ENCODE results near the gene TRMU. TPM values are rescaled to one million over a fixed set of nuclear protein-coding genes. Genes with fewer than 3 reads are reported as not detected.

The TRMU gene
- total RNA-seq, 1 donor from 2014 or later: 60.8 TPM

DNA sequence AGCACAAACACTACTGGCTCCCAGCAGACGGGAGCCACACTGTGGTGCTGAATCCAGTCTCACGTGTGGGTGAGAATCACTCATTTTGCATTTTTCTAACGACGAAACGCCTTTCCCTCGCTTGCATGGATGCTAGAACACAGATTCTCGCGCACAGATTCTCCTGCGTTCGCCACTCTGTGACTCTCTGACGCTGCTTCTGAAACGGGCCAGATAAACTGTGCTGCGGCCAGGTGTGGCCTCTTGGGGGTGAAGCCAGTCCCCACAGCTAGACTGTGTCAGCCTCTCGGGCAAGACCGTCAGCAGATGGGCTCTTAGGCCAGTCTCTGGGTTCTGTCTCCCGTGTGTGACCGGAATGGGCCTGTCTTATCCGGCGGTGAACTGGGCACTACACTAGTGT, 44.6 kb downstream of the TRMU start:
- H3K4me3 Mint-ChIP-seq (ENCODE audit: unreplicated experiment): no peak overlapping the region
- peaks cover 10% of the 10 kb centered on the region for H3K4me1 Mint-ChIP-seq (ENCODE audit: low read depth, unreplicated experiment)
- TF ChIP-seq, protein P1, sequence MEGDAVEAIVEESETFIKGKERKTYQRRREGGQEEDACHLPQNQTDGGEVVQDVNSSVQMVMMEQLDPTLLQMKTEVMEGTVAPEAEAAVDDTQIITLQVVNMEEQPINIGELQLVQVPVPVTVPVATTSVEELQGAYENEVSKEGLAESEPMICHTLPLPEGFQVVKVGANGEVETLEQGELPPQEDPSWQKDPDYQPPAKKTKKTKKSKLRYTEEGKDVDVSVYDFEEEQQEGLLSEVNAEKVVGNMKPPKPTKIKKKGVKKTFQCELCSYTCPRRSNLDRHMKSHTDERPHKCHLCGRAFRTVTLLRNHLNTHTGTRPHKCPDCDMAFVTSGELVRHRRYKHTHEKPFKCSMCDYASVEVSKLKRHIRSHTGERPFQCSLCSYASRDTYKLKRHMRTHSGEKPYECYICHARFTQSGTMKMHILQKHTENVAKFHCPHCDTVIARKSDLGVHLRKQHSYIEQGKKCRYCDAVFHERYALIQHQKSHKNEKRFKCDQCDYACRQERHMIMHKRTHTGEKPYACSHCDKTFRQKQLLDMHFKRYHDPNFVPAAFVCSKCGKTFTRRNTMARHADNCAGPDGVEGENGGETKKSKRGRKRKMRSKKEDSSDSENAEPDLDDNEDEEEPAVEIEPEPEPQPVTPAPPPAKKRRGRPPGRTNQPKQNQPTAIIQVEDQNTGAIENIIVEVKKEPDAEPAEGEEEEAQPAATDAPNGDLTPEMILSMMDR (IDR thresholded peaks at IDR 0.05; ENCODE audit: partially characterized antibody, unreplicated experiment): no peak
- peaks cover 12% of the 10 kb centered on the region for H3K27me3 Mint-ChIP-seq (ENCODE audit: unreplicated experiment)
- no peak overlapping the region for H3K27ac Mint-ChIP-seq (ENCODE audit: unreplicated experiment)
- H3K9me3 Mint-ChIP-seq (ENCODE audit: unreplicated experiment): peaks cover 7% of the 10 kb centered on the region
- no peak for DNase-seq
- H3K36me3 Mint-ChIP-seq (ENCODE audit: unreplicated experiment): peaks cover 5% of the 10 kb centered on the region

DNA sequence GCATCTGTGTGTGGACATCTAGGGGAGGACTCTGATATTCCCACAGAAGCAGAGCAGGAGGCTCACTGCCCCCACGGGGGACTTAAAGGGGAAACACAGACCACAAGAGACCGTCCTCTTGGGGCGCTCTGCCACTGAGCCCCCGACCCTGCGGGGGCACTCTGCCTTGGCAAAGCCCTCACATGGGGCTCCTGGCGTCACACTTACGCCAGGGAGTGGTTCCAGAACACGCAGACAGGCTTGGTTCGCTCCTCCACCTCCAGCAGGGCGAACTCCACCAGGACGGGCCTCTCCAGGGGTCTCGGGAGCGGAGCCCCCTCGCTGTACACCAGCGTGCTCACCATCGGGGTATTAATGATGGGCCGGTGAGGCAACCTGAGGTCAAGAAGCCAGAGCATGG, 45.1 kb downstream of the TRMU start:
- H3K27me3 Mint-ChIP-seq (ENCODE audit: unreplicated experiment): peaks cover 9% of the 10 kb centered on the region
- H3K9me3 Mint-ChIP-seq (ENCODE audit: unreplicated experiment): peaks cover 4% of the 10 kb centered on the region
- no peak overlapping the region for H3K27ac Mint-ChIP-seq (ENCODE audit: unreplicated experiment)
- H3K36me3 Mint-ChIP-seq (ENCODE audit: unreplicated experiment): peaks cover 5% of the 10 kb centered on the region
- H3K4me1 Mint-ChIP-seq (ENCODE audit: low read depth, unreplicated experiment): peaks cover 10% of the 10 kb centered on the region
- DNase-seq: no peak
- TF ChIP-seq, protein P1 (IDR thresholded peaks at IDR 0.05; ENCODE audit: partially characterized antibody, unreplicated experiment): no peak
- no peak overlapping the region for H3K4me3 Mint-ChIP-seq (ENCODE audit: unreplicated experiment)

DNA sequence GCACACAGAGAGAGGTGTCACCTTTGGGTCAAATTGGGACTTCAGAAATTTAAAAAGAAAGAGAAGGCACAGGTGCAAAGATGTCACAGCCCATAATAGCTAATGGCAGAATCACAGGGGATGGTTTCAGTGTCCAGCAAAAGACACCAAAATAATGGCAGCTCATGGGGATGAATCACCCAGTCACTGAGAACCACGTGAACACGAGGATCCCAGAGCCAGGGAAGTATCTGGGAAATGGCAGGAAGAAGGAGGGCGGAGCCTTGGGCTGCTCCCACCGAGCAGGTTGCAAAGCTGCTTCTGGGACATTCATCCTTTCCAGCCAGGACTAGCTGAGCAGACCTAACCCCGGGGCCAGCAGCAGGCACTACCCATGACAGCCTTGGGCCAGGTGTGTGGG, 45.6 kb downstream of the TRMU start:
- no peak overlapping the region for H3K4me3 Mint-ChIP-seq (ENCODE audit: unreplicated experiment)
- peaks cover 8% of the 10 kb centered on the region for H3K27me3 Mint-ChIP-seq (ENCODE audit: unreplicated experiment)
- DNase-seq: no peak
- H3K4me1 Mint-ChIP-seq (ENCODE audit: low read depth, unreplicated experiment): peaks cover 10% of the 10 kb centered on the region
- TF ChIP-seq, protein P1 (IDR thresholded peaks at IDR 0.05; ENCODE audit: partially characterized antibody, unreplicated experiment): no peak
- H3K27ac Mint-ChIP-seq (ENCODE audit: unreplicated experiment): no peak overlapping the region
- H3K36me3 Mint-ChIP-seq (ENCODE audit: unreplicated experiment): no peaks in the 10 kb centered on the region
- H3K9me3 Mint-ChIP-seq (ENCODE audit: unreplicated experiment): peaks cover 4% of the 10 kb centered on the region

DNA sequence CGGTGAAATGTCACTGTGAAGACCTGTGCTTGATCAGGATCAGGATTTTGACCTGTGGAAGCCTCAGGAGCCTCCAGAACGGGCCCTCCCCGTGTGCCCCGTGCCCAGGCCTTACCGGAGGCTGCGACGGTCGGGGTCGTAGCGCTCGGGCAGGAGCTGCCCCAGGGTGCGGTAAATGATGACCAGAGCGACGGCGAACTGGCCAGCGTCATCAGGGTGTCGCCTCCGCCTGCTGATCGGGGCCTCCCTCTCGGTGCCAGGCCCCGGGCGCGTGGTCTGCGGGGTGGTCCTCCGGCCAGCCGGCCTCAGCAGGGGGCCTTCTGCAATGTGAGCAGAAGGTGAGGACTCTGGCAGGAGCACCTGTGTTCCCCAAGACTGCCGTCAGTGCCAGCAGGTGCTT, 46.2 kb downstream of the TRMU start:
- peaks cover 11% of the 10 kb centered on the region for H3K27me3 Mint-ChIP-seq (ENCODE audit: unreplicated experiment)
- no peak overlapping the region for H3K27ac Mint-ChIP-seq (ENCODE audit: unreplicated experiment)
- H3K36me3 Mint-ChIP-seq (ENCODE audit: unreplicated experiment): no peaks in the 10 kb centered on the region
- TF ChIP-seq, protein P1 (IDR thresholded peaks at IDR 0.05; ENCODE audit: partially characterized antibody, unreplicated experiment): no peak
- peaks cover 10% of the 10 kb centered on the region for H3K4me1 Mint-ChIP-seq (ENCODE audit: low read depth, unreplicated experiment)
- peaks cover 4% of the 10 kb centered on the region for H3K9me3 Mint-ChIP-seq (ENCODE audit: unreplicated experiment)
- H3K4me3 Mint-ChIP-seq (ENCODE audit: unreplicated experiment): no peak overlapping the region
- no peak for DNase-seq

DNA sequence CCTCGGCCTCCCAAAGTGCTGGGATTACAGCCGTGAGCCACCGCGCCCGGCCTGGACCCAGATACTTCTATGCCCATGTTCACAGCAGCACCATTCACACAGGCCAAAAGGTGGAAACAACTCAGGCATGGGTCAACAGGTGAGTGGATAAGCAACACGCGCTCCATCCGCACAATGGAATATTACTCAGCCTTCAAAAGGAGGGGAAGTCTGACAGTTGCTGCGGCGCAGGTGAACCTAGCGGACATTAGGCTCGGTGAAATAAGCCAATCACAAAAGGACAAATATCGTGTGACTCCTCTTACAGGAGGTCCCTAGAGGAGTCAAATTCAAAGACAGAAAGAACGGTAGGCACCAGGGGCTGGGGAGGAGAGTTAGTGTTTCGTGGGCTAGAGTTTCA, 47.0 kb downstream of the TRMU start:
- no peaks in the 10 kb centered on the region for H3K36me3 Mint-ChIP-seq (ENCODE audit: unreplicated experiment)
- no peak overlapping the region for H3K27ac Mint-ChIP-seq (ENCODE audit: unreplicated experiment)
- H3K27me3 Mint-ChIP-seq (ENCODE audit: unreplicated experiment): peaks cover 11% of the 10 kb centered on the region
- TF ChIP-seq, protein P1 (IDR thresholded peaks at IDR 0.05; ENCODE audit: partially characterized antibody, unreplicated experiment): no peak
- H3K9me3 Mint-ChIP-seq (ENCODE audit: unreplicated experiment): peaks cover 4% of the 10 kb centered on the region
- H3K4me1 Mint-ChIP-seq (ENCODE audit: low read depth, unreplicated experiment): peaks cover 8% of the 10 kb centered on the region
- H3K4me3 Mint-ChIP-seq (ENCODE audit: unreplicated experiment): no peak overlapping the region
- DNase-seq: no peak

Measured in glutamatergic neuron (in vitro differentiated cells).